HepG2 (cell line): ENCODE data around the gene PXYLP1. TPM values are rescaled to one million over a fixed set of nuclear protein-coding genes. Genes with fewer than 3 reads are reported as not detected.

Experiments used
- BRCA1 ChIP-seq: sonication (generic); formaldehyde crosslinking; IDR thresholded peaks from 2 replicates; pipeline ENCODE4 v1.4.0; 2020; ENCODE audit warnings: missing genetic modification reagents
- CREM ChIP-seq, 2 experiments: sonication (generic) in 1 of 2; formaldehyde crosslinking in 1 of 2; IDR thresholded peaks; 2 replicates each; pipeline versions ENCODE4 v1.4.0 to v1.6.1; 2016 to 2020; ENCODE audit warnings: antibody characterized with exemption in 1 of 2, mild to moderate bottlenecking in 1 of 2, missing genetic modification reagents in 1 of 2
- DDIT3 ChIP-seq: sonication (generic); formaldehyde crosslinking; IDR thresholded peaks from 2 replicates; pipeline ENCODE4 v1.4.0; 2020; ENCODE audit warnings: mild to moderate bottlenecking, missing genetic modification reagents
- EP300 ChIP-seq, 3 experiments: sonication (generic) in 1 of 3; formaldehyde crosslinking in 1 of 3; IDR thresholded peaks; 2 replicates each; pipeline versions ENCODE4 v1.5.1 to v1.6.1; 2011 to 2020; ENCODE audit warnings: low read depth in 2 of 3, low read length in 2 of 3, borderline replicate concordance in 1 of 3, improper control_type of control experiment in 1 of 3, mild to moderate bottlenecking in 1 of 3, missing genetic modification reagents in 1 of 3, moderate library complexity in 1 of 3
- GATAD1 ChIP-seq: IDR thresholded peaks from 2 replicates; pipeline ENCODE4 v1.6.1; 2016; ENCODE audit warnings: missing genetic modification reagents, missing compliant biosample characterization
- HNF1B ChIP-seq: sonication (generic); formaldehyde crosslinking; IDR thresholded peaks from 2 replicates; pipeline ENCODE4 v1.5.1; 2020; ENCODE audit warnings: mild to moderate bottlenecking, moderate library complexity, missing genetic modification reagents
- HNRNPK ChIP-seq: fragments of 200-400 bp; formaldehyde crosslinking; IDR thresholded peaks from 2 replicates; pipeline ENCODE4 v1.6.1; 2018; ENCODE audit warnings: low read length, low read depth, moderate library complexity, mild to moderate bottlenecking; ENCODE audit not compliant: poor library complexity, severe bottlenecking
- JUN ChIP-seq: sonication (generic); formaldehyde crosslinking; IDR thresholded peaks from 2 replicates; pipeline ENCODE4 v1.4.0; 2020; ENCODE audit warnings: mild to moderate bottlenecking, missing genetic modification reagents
- KMT2B ChIP-seq: IDR thresholded peaks from 2 replicates; pipeline ENCODE4 v1.6.1; 2016; ENCODE audit warnings: missing genetic modification reagents, missing compliant biosample characterization
- MED13 ChIP-seq: sonication (generic); formaldehyde crosslinking; IDR thresholded peaks from 2 replicates; pipeline ENCODE4 v1.5.0; 2020; ENCODE audit warnings: missing genetic modification reagents
- PLRG1 ChIP-seq: fragments of 450-650 bp; conservative IDR thresholded peaks from 2 replicates; pipeline ENCODE4 v1.6.1; 2016
- YEATS2 ChIP-seq: sonication (generic); formaldehyde crosslinking; IDR thresholded peaks from 2 replicates; pipeline ENCODE4 v1.4.0; 2020; ENCODE audit warnings: missing genetic modification reagents, borderline replicate concordance
- ZNF121 ChIP-seq: sonication (generic); formaldehyde crosslinking; IDR thresholded peaks from 2 replicates; pipeline ENCODE4 v1.5.0; 2020; ENCODE audit warnings: mild to moderate bottlenecking, missing genetic modification reagents
- ZNF460 ChIP-seq: sonication (generic); formaldehyde crosslinking; IDR thresholded peaks from 2 replicates; pipeline ENCODE4 v1.5.1; 2020; ENCODE audit warnings: missing genetic modification reagents, mild to moderate bottlenecking, borderline replicate concordance
- ZNF572 ChIP-seq: sonication (generic); formaldehyde crosslinking; IDR thresholded peaks from 2 replicates; pipeline ENCODE4 v1.5.1; 2020; ENCODE audit warnings: mild to moderate bottlenecking, missing genetic modification reagents
- ZNF768 ChIP-seq: sonication (generic); formaldehyde crosslinking; IDR thresholded peaks from 2 replicates; pipeline ENCODE4 v1.4.0; 2020; ENCODE audit warnings: missing genetic modification reagents
- polyA plus RNA-seq, 8 experiments: library from polyadenylated mRNA; depleted of rRNA in 3 of 8; stranded (reverse) in 7 of 8; unstranded in 1 of 8; fragments of >200 nt; fragmentation: Illumina TruSeq in 4 of 8; extraction: Trizol in 4 of 8; gene quantifications; 2 replicates each; pipeline versions ENCODE4 v1.2.1 to v1.2.3, GENCODE V29; 2011 to 2016; ENCODE audit warnings: low read depth in 4 of 8, missing spikeins in 1 of 8, mixed read lengths in 1 of 8; ENCODE audit not compliant: insufficient read depth in 1 of 8
- total RNA-seq, 5 experiments: library from RNA; depleted of rRNA; stranded (reverse); fragments of >200 nt; fragmentation: Illumina TruSeq; extraction: Trizol; gene quantifications; 2 replicates each; pipeline ENCODE4 v1.2.3, GENCODE V29; 2016; ENCODE audit warnings: low read depth in 1 of 5
- TF ChIP-seq, protein P1 (sequence below): sonication (generic); formaldehyde crosslinking; IDR thresholded peaks from 2 replicates; pipeline ENCODE4 v1.4.0; 2020; ENCODE audit warnings: missing genetic modification reagents
- TF ChIP-seq, protein P2 (sequence below): IDR thresholded peaks from 2 replicates; pipeline ENCODE4 v1.6.1; 2016; ENCODE audit warnings: missing compliant biosample characterization, missing genetic modification reagents, borderline replicate concordance
- TF ChIP-seq, protein P3 (sequence below): sonication (generic); formaldehyde crosslinking; conservative IDR thresholded peaks from 2 replicates; pipeline ENCODE4 v1.8.0; 2022; ENCODE audit warnings: missing genetic modification reagents
- TF ChIP-seq, protein P4 (sequence below): sonication (generic); formaldehyde crosslinking; IDR thresholded peaks from 2 replicates; pipeline ENCODE4 v1.4.0; 2020; ENCODE audit warnings: mild to moderate bottlenecking, missing genetic modification reagents

The PXYLP1 gene
- total and polyA plus RNA-seq, 2 of the 13 experiments (the other 11 are each of a cell fraction or from before 2014, with no cell fraction given), result 4.9 to 8.1 TPM

GRCh38 chr3:141192345-141192744 lies 39.3 kb upstream of the PXYLP1 start (continued):
- TF ChIP-seq, protein P1, sequence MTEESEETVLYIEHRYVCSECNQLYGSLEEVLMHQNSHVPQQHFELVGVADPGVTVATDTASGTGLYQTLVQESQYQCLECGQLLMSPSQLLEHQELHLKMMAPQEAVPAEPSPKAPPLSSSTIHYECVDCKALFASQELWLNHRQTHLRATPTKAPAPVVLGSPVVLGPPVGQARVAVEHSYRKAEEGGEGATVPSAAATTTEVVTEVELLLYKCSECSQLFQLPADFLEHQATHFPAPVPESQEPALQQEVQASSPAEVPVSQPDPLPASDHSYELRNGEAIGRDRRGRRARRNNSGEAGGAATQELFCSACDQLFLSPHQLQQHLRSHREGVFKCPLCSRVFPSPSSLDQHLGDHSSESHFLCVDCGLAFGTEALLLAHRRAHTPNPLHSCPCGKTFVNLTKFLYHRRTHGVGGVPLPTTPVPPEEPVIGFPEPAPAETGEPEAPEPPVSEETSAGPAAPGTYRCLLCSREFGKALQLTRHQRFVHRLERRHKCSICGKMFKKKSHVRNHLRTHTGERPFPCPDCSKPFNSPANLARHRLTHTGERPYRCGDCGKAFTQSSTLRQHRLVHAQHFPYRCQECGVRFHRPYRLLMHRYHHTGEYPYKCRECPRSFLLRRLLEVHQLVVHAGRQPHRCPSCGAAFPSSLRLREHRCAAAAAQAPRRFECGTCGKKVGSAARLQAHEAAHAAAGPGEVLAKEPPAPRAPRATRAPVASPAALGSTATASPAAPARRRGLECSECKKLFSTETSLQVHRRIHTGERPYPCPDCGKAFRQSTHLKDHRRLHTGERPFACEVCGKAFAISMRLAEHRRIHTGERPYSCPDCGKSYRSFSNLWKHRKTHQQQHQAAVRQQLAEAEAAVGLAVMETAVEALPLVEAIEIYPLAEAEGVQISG (CRISPR knock-in tag), result 0 out of 2 replicates have a peak, but pooled peaks have one; percentile 21
- TF ChIP-seq MED13 (CRISPR knock-in tag) (no peak), KMT2B (no peak), ZNF121 (CRISPR knock-in tag) (0 out of 2 replicates have a peak, but pooled peaks have one; percentile 23), DDIT3 (no peak), YEATS2 (CRISPR knock-in tag) (peak; percentile 32; the same call in 1 of the 2 replicates), EP300 (IDR thresholded peaks at IDR 0.05; ENCODE audit: low read depth in 2 of 2, low read length in 2 of 2) (no peak), EP300 (CRISPR knock-in tag; IDR thresholded peaks at IDR 0.05; ENCODE audit: borderline replicate concordance) (no peak), GATAD1 (CRISPR knock-in tag) (peak; percentile 64), ZNF460 (CRISPR knock-in tag) (no peak), ZNF572 (CRISPR knock-in tag) (no peak), JUN (CRISPR knock-in tag) (no peak), CREM (IDR thresholded peaks at IDR 0.05) (no peak), CREM (CRISPR knock-in tag; IDR thresholded peaks at IDR 0.05) (no peak), ZNF768 (peak; percentile 18; the same call in 1 of the 2 replicates), PLRG1 (no peak), HNF1B (CRISPR knock-in tag) (peak; percentile 82), HNRNPK (no peak), BRCA1 (CRISPR knock-in tag) (no peak)
- TF ChIP-seq, protein P2, sequence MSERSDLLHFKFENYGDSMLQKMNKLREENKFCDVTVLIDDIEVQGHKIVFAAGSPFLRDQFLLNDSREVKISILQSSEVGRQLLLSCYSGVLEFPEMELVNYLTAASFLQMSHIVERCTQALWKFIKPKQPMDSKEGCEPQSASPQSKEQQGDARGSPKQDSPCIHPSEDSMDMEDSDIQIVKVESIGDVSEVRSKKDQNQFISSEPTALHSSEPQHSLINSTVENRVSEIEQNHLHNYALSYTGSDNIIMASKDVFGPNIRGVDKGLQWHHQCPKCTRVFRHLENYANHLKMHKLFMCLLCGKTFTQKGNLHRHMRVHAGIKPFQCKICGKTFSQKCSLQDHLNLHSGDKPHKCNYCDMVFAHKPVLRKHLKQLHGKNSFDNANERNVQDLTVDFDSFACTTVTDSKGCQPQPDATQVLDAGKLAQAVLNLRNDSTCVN (CRISPR knock-in tag), result no peak
- TF ChIP-seq, protein P3, sequence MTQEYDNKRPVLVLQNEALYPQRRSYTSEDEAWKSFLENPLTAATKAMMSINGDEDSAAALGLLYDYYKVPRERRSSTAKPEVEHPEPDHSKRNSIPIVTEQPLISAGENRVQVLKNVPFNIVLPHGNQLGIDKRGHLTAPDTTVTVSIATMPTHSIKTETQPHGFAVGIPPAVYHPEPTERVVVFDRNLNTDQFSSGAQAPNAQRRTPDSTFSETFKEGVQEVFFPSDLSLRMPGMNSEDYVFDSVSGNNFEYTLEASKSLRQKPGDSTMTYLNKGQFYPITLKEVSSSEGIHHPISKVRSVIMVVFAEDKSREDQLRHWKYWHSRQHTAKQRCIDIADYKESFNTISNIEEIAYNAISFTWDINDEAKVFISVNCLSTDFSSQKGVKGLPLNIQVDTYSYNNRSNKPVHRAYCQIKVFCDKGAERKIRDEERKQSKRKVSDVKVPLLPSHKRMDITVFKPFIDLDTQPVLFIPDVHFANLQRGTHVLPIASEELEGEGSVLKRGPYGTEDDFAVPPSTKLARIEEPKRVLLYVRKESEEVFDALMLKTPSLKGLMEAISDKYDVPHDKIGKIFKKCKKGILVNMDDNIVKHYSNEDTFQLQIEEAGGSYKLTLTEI, result no peak
- TF ChIP-seq, protein P4, sequence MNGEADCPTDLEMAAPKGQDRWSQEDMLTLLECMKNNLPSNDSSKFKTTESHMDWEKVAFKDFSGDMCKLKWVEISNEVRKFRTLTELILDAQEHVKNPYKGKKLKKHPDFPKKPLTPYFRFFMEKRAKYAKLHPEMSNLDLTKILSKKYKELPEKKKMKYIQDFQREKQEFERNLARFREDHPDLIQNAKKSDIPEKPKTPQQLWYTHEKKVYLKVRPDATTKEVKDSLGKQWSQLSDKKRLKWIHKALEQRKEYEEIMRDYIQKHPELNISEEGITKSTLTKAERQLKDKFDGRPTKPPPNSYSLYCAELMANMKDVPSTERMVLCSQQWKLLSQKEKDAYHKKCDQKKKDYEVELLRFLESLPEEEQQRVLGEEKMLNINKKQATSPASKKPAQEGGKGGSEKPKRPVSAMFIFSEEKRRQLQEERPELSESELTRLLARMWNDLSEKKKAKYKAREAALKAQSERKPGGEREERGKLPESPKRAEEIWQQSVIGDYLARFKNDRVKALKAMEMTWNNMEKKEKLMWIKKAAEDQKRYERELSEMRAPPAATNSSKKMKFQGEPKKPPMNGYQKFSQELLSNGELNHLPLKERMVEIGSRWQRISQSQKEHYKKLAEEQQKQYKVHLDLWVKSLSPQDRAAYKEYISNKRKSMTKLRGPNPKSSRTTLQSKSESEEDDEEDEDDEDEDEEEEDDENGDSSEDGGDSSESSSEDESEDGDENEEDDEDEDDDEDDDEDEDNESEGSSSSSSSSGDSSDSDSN (CRISPR knock-in tag), result 0 out of 2 replicates have a peak, but pooled peaks have one; percentile 18
